Endothelial cell of umbilical vein (primary cell): ENCODE measurements around the gene TBX2. TPM values are rescaled to one million over a fixed set of nuclear protein-coding genes. Genes with fewer than 3 reads are reported as not detected.

Experiments
- BruUV-seq: library from RNA; stranded (reverse); fragments of 400-500 nt; replicated peaks from 2 replicates; lab custom pipeline; 2021; lab: Mats Ljungman, UMichigan
- CTCF ChIA-PET: fragments of 300-600, 350-600 bp; sonication (Branson Sonifier 250); formaldehyde crosslinking; loops from one replicate; lab custom pipeline; 2021; ENCODE audit warnings: antibody characterized with exemption, inconsistent platforms; lab: Charles Lee
- POLR2A ChIA-PET: fragments of 300-600, 350-600 bp; sonication (Branson Sonifier 250); formaldehyde crosslinking; loops from one replicate; lab custom pipeline; 2021; ENCODE audit warnings: antibody characterized with exemption, inconsistent platforms; lab: Charles Lee
- DNase-seq: peaks from one replicate; pipeline ENCODE4 v3.0.0-alpha.2; 2011; ENCODE audit warnings: low read depth, low spot score
- FAIRE-seq: peaks from 2 replicates; lab custom pipeline; 2011; peaks lifted over from hg19 to GRCh38; lab: Jason Lieb, UNC
- H2AFZ ChIP-seq: 2 replicates; pipeline ENCODE4 v1.6.0; 2012; ENCODE audit warnings: low read depth, low read length, control low read depth, inconsistent platforms
- H3K27ac ChIP-seq: 2 replicates; pipeline ENCODE4 v1.5.1; 2011; ENCODE audit warnings: low read depth, mild to moderate bottlenecking, control low read depth, low read length, moderate library complexity; ENCODE audit not compliant: insufficient read depth
- H3K27me3 ChIP-seq, 2 experiments: 2 replicates each; pipeline versions ENCODE4 v1.6.0 to v1.6.1; 2011; ENCODE audit warnings: low read length in 2 of 2, mixed read lengths in 1 of 2; ENCODE audit not compliant: control insufficient read depth in 2 of 2, insufficient read depth in 2 of 2
- H3K36me3 ChIP-seq, 2 experiments: 2 replicates in 1 of 2; 3 replicates in 1 of 2; pipeline ENCODE4 v1.5.1; 2011; ENCODE audit warnings: low read length in 2 of 2, mild to moderate bottlenecking in 1 of 2, moderate library complexity in 1 of 2; ENCODE audit not compliant: control insufficient read depth in 2 of 2, insufficient read depth in 2 of 2; ENCODE audit errors: extremely low read depth in 1 of 2
- H3K4me1 ChIP-seq: 3 replicates; pipeline ENCODE4 v1.5.1; 2011; ENCODE audit warnings: mild to moderate bottlenecking, low read length; ENCODE audit not compliant: control insufficient read depth, insufficient read depth; ENCODE audit errors: extremely low read depth
- H3K4me2 ChIP-seq: 2 replicates; pipeline ENCODE4 v1.6.1; 2011; ENCODE audit warnings: low read length, control low read depth, mixed read lengths; ENCODE audit not compliant: insufficient read depth
- H3K4me3 ChIP-seq, 3 experiments: fragments of 200-600 bp in 1 of 3; sonication (generic), shearing (Covaris generic) in 1 of 3; replicated peaks in 1 of 3; 2 replicates each; pipeline ENCODE4 v1.5.1; 2011 to 2016; ENCODE audit warnings: control low read depth in 3 of 3, low read length in 3 of 3, mild to moderate bottlenecking in 2 of 3, inconsistent platforms in 1 of 3, low read depth in 1 of 3, moderate library complexity in 1 of 3; ENCODE audit not compliant: insufficient read depth in 1 of 3
- H3K79me2 ChIP-seq: 2 replicates; pipeline ENCODE4 v1.6.0; 2012; ENCODE audit warnings: low read length, inconsistent platforms; ENCODE audit not compliant: control insufficient read depth, insufficient read depth
- H3K9ac ChIP-seq: replicated peaks from 2 replicates; pipeline ENCODE3; 2011; ENCODE audit warnings: low read length, control low read depth; ENCODE audit not compliant: insufficient read depth; ENCODE audit errors: extremely low read depth
- H3K9me1 ChIP-seq: replicated peaks from 3 replicates; pipeline ENCODE4 v1.6.0; 2011; ENCODE audit warnings: mild to moderate bottlenecking, low read length; ENCODE audit not compliant: control insufficient read depth, insufficient read depth; ENCODE audit errors: extremely low read depth
- H3K9me3 ChIP-seq: replicated peaks from 2 replicates; pipeline ENCODE4 v1.5.1; 2012; ENCODE audit warnings: low read length, inconsistent platforms; ENCODE audit not compliant: control insufficient read depth, insufficient read depth
- H4K20me1 ChIP-seq: replicated peaks from 2 replicates; pipeline ENCODE3; 2011; ENCODE audit warnings: mild to moderate bottlenecking, low read length; ENCODE audit not compliant: control insufficient read depth, insufficient read depth; ENCODE audit errors: extremely low read depth
- EZH2 ChIP-seq: IDR thresholded peaks from 2 replicates; pipeline ENCODE4 v1.6.1; 2012; ENCODE audit warnings: borderline replicate concordance, low read depth, mild to moderate bottlenecking, moderate library complexity, low read length, inconsistent platforms; ENCODE audit not compliant: severe bottlenecking
- FOS ChIP-seq: IDR thresholded peaks from 2 replicates; pipeline ENCODE4 v1.6.1; 2011; ENCODE audit warnings: mild to moderate bottlenecking, low read length, moderate library complexity, borderline replicate concordance; ENCODE audit not compliant: insufficient read depth
- GATA2 ChIP-seq: IDR thresholded peaks from 2 replicates; pipeline ENCODE4 v1.7.0; 2011; ENCODE audit warnings: low read depth, mild to moderate bottlenecking, moderate library complexity, mixed read lengths, low read length; ENCODE audit not compliant: insufficient read length, insufficient read depth
- JUN ChIP-seq: IDR thresholded peaks from 2 replicates; pipeline ENCODE4 v1.6.1; 2011; ENCODE audit warnings: borderline replicate concordance, low read depth; ENCODE audit not compliant: insufficient read length, insufficient read depth
- MYC ChIP-seq: IDR thresholded peaks from one replicate; pipeline ENCODE4 v1.6.1; 2011; ENCODE audit warnings: mild to moderate bottlenecking, low read depth, low read length
- POLR2A ChIP-seq: IDR thresholded peaks from 2 replicates; pipeline ENCODE4 v1.6.1; 2012; ENCODE audit warnings: low read depth, mild to moderate bottlenecking, control low read depth, low read length
- POLR2AphosphoS5 ChIP-seq: IDR thresholded peaks from 2 replicates; pipeline ENCODE4 v1.6.1; 2012; ENCODE audit warnings: low read depth, mild to moderate bottlenecking, control low read depth, low read length, moderate library complexity; ENCODE audit not compliant: insufficient read depth
- dilution Hi-C: fragments of 300-500 bp; cut with MboI; formaldehyde crosslinking; loops from one replicate; pipeline ENCODE4 v1.15.0; 2019; ENCODE audit warnings: low sequenced_read_pairs; ENCODE audit not compliant: extremely low pct_ligation_motif_present
- intact Hi-C: fragments of 100-400 bp; cut with micrococcal nuclease; formaldehyde crosslinking; loops from one replicate; pipeline ENCODE4 v1.10.0; 2022
- polyA plus RNA-seq, 4 experiments: library from polyadenylated mRNA; depleted of rRNA in 3 of 4; stranded (reverse) in 3 of 4; unstranded in 1 of 4; fragments of >200 nt; gene quantifications; 2 replicates each; pipeline versions ENCODE4 v1.2.1 to v1.2.3, GENCODE V29; 2011 to 2012; ENCODE audit warnings: missing spikeins in 1 of 4
- total RNA-seq: library from RNA; stranded (reverse); gene quantifications from 2 replicates; pipeline ENCODE4 v1.2.3, GENCODE V29; 2021
- TF ChIP-seq, protein P1 (sequence below): IDR thresholded peaks from 2 replicates; pipeline ENCODE4 v1.6.1; 2011; ENCODE audit not compliant: insufficient read depth, insufficient read length
- TF ChIP-seq, protein P2 (sequence below), 2 donors: IDR thresholded peaks; 1 replicate in 1 of 2; 2 replicates in 1 of 2; pipeline ENCODE4 v1.5.1; 2011; ENCODE audit warnings: low read length in 2 of 2, mild to moderate bottlenecking in 2 of 2, moderate library complexity in 2 of 2, control low read depth in 1 of 2, inconsistent platforms in 1 of 2, low read depth in 1 of 2; ENCODE audit not compliant: insufficient read depth in 1 of 2; ENCODE audit errors: extremely low read depth in 1 of 2

TBX2 gene
- total and polyA plus RNA-seq, 2 donors (not counting 3 experiments of a cell fraction or from before 2014, with no cell fraction given), result not detected

DNA sequence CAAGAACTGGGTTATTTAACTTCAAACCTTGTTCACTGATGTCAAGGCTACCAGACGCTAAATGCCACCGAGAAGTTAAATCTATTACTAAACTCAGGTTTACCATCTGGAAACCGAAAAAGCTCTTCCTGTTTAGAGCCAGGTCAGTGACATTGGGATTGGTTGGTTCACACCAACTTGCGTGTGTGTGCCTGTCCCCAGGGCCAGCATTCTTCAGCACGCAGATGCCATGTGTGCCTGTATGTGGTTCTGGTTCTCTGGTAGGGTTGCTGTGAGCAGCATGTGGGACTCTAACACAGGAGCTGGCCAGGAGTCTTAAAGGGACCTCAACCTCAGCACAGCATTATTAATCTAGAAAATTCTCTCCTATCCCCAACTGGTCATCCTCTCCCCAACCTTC lies 18.1 kb upstream of the TBX2 start:
- Histone ChIP-seq H3K27ac (no peak overlapping the region), H3K4me2 (no peak overlapping the region), H3K79me2 (no peaks in the 10 kb centered on the region), H3K4me3 (no peak overlapping the region), H3K4me1 (no peaks in the 10 kb centered on the region), H3K9me3 (no peaks in the 10 kb centered on the region), H2AFZ (no peak overlapping the region), H3K9me1 (no peaks in the 10 kb centered on the region), H3K27me3 (no peaks in the 10 kb centered on the region), H3K36me3 (no peaks in the 10 kb centered on the region), H3K9ac (no peak overlapping the region), H4K20me1 (no peaks in the 10 kb centered on the region)
- no peak for FAIRE-seq
- BruUV-seq, result no TSS peak
- TF ChIP-seq, protein P1, sequence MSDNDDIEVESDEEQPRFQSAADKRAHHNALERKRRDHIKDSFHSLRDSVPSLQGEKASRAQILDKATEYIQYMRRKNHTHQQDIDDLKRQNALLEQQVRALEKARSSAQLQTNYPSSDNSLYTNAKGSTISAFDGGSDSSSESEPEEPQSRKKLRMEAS, result no peak
- dilution Hi-C loops, result no loop called here
- no peak for DNase-seq
- POLR2A ChIA-PET, result no interaction called here
- intact Hi-C loops, result no loop called here
- CTCF ChIA-PET, result no interaction called here

DNA sequence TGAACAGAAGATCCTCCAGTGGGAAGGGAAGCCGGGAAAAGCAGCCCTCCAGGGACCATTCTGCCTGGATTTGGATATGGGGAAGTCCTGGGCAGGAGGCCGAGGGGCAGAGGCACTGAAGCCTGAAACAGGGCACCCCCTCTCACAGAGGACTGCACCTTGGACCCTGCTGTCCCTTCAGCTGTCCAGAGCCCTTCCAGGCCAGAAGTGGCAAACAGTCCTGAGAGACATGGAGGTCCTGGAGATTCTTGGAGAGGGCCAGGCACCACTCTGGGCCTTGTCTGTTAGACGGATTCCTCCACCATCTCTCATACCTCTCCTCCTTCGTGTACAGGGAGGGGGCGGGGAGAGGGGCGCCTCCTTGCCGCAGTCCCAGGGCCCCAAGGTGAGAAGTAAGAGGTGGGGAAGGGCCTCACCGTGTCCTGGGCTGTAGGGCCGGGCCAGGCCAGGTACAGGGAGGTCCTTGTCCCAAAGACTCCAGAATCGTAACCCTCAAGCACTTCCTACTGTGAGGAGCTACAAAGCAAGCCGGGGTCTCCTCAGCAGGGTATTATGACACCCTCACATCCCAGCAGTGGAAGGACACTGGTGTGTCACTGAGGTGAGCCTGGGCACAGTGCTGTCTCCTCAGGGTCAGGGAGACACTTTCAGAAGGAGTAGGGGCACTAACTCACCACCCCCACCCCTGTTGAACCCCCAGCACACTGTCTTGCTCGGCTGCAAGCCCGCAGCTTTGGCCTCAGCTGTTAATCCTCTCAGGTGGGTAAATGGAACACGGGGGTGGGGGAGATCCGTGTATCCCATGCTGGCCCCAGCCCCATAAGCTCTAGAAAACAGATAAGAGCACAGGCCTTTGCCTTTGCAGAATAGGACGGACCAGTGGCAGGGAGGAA lies 16.6 kb upstream of the TBX2 start:
- no TSS peak for BruUV-seq
- dilution Hi-C loops, result no loop called here
- ChIA-PET POLR2A (no interaction called here), CTCF (interaction anchor here (0.8 to 1.5 kb wide), 2 partner anchors 11 to 412 kb away, joined by 3 to 5 read pairs; no protein-coding TSS in a partner anchor)
- no peak for TF ChIP-seq JUN
- no peak for TF ChIP-seq MYC
- no peak for TF ChIP-seq POLR2AphosphoS5
- no peak for TF ChIP-seq POLR2A
- no peak for TF ChIP-seq FOS
- no peak for TF ChIP-seq GATA2
- TF ChIP-seq, protein P1, result no peak
- no peak for TF ChIP-seq EZH2
- TF ChIP-seq, protein P2, sequence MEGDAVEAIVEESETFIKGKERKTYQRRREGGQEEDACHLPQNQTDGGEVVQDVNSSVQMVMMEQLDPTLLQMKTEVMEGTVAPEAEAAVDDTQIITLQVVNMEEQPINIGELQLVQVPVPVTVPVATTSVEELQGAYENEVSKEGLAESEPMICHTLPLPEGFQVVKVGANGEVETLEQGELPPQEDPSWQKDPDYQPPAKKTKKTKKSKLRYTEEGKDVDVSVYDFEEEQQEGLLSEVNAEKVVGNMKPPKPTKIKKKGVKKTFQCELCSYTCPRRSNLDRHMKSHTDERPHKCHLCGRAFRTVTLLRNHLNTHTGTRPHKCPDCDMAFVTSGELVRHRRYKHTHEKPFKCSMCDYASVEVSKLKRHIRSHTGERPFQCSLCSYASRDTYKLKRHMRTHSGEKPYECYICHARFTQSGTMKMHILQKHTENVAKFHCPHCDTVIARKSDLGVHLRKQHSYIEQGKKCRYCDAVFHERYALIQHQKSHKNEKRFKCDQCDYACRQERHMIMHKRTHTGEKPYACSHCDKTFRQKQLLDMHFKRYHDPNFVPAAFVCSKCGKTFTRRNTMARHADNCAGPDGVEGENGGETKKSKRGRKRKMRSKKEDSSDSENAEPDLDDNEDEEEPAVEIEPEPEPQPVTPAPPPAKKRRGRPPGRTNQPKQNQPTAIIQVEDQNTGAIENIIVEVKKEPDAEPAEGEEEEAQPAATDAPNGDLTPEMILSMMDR (IDR thresholded peaks at IDR 0.05; ENCODE audit: extremely low read depth in 1 of 2, insufficient read depth in 1 of 2, low read depth in 1 of 2, low read length in 2 of 2), result no peak
- no peak overlapping the region for H2AFZ ChIP-seq
- no peaks in the 10 kb centered on the region for H3K4me1 ChIP-seq
- H3K4me3 ChIP-seq, result no peak overlapping the region
- no peaks in the 10 kb centered on the region for H3K27me3 ChIP-seq
- H3K9me1 ChIP-seq, result no peaks in the 10 kb centered on the region
- no peaks in the 10 kb centered on the region for H3K79me2 ChIP-seq
- H3K4me2 ChIP-seq, result no peak overlapping the region
- H3K36me3 ChIP-seq, result no peaks in the 10 kb centered on the region
- DNase-seq (no peak), FAIRE-seq (no peak)
- no peak overlapping the region for H3K27ac ChIP-seq
- H4K20me1 ChIP-seq, result no peaks in the 10 kb centered on the region
- no peaks in the 10 kb centered on the region for H3K9me3 ChIP-seq
- no peak overlapping the region for H3K9ac ChIP-seq
- intact Hi-C loops, result no loop called here
